IPS-NIHi7 (cell line): ENCODE measurements around the gene SERPINB8.

Experiments
- DNase-seq: peaks from one replicate; pipeline ENCODE4 v3.0.0; 2012; ENCODE audit warnings: mixed read lengths; ENCODE audit errors: extremely low spot score

SERPINB8 gene

DNA sequence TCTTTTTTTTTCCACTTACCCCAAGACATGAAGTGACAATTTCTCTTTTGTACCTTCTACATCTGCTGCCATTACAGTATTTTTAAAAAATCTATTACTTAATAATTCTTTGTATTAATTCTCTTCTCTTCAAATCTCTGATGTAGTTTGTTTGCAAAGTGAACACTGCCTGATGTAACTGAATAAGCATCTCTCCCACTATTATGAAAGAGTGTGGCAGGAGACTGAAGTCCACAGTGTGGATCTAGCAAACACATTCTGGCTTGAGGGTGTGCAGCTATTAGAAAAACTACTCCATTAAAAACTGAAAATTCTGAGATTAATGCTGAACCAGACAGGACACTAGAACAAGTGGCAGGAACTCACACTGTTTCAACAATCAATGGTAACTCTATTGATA, 5.0 kb upstream of the SERPINB8 start:
- no peak for DNase-seq

DNA sequence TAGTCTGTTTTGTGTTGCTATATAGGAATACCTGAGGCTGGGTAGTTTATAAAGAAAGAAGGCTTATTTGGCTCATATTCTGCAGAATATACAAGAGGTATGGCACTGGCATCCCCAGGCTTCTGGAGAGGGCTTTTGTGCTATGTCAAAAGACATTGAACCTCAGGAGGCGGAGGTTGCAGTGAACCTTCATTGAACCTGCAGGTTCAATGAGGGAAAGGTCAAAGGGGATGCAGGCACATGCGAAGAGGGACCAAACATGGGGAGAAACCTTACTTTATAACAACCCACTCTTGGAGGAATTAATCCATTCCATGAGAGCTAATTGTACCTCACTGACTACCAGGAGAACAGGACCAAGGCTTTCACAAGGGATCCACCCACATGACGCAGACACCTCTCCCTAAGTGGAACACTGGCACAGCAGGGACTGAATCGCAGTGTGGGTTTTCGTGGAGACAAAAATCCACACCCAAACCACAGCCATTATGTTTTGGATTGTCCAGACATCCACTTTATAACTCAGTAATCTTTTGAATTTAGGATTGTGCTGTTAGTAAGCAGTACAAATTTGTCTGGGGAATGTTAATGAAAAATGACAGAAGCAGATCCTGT, 4.1 kb upstream of the SERPINB8 start:
- DNase-seq: no peak

DNA sequence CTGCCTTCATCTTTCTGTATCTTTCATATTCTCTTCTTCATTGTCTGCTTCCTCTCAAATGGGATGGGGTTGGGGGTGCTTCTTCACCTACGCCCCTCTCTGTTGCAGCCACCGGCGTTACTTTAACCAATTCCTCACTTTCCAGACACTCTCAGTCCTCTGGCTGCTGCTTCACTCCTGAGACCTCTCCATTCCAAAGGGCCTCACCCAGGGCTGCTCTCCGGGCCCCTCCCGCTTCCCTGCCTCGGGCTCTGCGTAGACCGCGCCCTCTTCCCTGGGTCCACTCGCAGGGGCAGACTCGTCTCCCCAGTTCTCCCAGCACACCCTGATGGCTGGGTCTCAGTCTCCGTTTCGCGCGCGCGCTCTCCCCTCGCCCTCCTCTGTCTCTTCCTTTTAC, 926 bp downstream of the SERPINB8 start:
- DNase-seq: peak; percentile 59

DNA sequence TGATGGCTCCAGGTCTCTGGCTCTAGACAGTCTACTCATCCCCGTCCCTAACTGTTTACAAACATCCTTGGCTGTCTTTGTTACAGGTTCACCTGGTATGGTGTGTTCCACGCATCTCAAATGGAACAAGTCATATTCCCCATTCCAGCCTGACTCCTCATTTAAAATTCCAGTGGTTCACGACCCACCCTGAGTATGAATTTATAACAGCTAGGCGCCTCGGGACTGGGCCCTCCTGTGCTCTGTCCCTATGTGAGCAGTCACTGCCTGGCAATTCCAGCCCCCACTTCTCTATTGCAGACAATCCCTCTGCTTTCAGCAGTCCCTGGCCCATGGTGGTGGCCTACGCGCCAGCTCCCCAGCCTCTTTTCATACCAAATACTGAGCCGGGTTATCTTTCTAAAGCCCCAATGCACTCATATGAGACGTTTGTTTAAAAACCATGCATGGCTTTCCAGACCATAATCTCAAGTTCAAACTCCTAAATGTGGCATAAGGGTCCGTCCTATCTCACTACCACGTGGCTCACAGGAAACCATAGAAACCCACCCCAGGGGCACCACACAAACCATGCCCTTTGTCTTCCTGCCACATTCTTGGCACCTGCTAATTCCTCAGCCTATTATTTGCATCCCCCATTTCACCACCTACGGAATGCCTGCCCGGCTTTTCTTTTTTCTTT, 1.6 kb downstream of the SERPINB8 start:
- no peak for DNase-seq

DNA sequence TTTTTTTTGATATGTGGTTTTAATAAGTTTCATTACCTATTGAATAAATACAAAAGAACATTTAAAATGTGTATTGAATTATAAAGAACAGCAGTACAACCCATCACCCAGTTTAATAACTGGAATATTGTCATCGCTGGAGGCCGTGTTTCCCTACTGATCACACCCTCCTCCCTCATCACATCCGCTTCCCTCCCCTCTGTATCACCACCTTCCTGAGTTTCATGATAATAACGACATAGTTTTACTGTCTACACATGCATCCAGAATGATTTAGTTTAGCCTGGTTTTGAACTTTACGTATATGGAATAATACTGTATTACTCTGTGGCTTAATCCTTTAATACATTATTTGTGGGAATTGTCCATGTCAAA, 2.1 kb downstream of the SERPINB8 start:
- no peak for DNase-seq

DNA sequence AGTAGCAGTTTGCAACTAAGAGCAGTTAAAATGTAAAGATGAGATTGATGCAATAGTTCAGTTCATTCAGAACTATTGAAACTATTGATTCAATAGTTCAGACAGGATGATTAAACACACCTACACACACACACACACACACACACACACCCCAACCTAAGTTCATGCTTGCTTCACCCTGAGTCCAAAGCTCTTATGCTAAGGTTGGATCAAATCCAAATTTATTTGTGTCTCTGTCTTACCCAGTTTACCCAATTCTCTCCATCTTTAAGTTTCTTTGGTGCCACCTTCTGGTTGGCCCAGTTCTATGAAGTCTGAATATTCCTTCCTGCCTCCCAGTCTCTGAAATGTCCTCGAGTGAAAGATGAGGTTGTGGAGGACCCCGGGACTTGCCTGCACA, 5.1 kb downstream of the SERPINB8 start:
- no peak for DNase-seq

DNA sequence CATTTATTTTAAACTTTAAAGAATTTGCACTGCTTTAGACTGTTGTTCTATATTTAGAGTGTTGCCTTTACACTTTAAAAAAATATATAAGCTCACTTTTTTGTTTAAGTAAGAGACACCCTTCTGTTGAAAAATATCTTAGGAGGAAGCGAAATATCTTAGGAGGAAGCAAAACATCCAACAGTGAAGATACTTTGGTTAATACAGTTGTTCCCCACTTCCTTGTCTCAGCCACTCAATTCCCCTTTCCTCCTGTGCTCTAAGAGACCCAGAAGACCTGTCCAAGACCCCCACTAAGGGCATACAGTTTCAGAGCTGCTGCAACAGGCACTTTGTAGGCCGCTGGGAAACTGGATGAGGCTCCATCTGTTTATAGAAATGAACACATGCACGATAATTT, 5.7 kb downstream of the SERPINB8 start:
- DNase-seq: no peak

DNA sequence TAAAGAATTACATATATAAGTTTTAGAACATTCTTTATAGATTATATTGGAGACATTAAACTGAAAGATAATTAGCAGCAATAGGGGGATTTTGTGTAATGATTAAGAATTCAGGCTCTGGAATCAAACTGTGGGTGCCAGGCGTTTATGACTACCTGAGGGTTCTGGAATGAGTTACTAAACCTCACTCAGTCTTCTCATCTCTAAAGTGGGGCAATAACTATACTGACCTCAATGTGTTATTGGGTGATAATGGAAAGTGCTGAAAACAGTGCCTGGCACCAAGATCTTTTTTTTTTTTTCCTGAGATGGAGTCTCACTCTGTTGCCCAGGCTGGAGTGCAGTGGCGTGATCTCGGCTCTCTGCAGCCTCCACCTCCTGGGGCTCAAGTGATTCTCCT, 7.2 kb downstream of the SERPINB8 start:
- DNase-seq: no peak

DNA sequence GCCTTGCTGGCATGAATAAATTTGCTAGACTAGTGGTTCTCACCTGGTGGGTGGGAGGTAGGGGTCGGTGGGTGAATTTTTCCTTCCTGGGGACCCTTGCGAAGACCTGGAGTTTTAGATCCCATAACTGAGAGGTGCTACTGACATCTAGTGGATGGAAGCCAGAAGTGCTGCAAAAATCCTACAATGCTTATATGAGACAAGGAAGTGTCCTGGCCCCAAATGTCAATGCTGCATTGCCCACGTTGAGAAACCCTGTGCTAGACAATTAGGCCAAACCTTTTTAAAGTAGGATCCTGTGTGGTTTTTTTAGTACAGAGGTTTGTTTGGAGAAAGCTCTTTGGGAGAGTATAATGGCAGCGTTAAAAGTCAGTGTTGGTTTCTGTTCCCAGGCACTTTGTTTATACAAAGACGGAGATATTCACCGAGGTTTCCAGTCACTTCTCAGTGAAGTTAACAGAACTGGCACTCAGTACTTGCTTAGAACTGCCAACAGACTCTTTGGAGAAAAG, 9.6 kb downstream of the SERPINB8 start:
- DNase-seq: peak; percentile 67

DNA sequence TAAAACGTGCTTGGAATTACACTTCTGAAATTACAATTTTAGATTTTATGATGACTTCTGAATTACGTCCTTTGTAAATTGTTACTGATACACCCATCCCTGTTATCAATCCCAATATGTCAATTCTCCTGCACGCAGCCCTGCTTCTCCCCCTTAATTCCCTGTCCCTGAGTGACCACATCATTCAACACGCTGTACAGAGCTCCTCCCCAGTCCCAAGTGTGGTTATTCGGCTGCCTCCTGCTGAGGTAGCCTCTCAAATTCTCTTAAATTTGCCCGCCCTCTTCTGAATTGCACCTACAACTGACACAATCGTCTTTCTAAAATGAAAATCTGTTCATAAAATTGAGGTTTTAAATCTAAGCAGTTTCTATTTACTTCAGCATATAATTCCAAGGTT, 10.1 kb downstream of the SERPINB8 start:
- DNase-seq: no peak

DNA sequence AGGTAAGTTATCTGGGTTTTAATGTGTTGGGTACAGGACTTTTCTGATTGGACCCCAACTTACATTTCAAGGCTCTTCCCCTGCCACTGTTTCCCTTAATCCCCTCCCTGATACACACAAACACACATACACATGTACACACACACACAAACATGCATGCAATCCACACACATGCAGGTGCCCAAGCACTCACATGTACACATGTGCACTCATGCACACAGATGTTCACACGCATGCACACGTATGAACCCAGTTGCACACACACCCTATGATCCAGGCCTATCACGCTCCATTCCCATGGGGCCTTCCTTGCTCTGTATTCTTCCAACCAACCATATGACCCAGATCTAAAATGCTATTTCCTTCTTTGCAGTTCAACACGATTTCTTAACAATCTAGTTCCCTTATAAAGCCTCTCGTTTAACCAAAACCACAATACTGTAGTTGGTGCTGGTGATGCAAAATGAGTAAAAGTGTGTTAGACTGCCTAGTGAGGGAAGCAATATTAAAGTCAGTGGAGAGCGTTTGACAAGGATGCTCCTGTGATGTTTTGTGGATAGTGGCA, 11.1 kb downstream of the SERPINB8 start:
- DNase-seq: no peak

DNA sequence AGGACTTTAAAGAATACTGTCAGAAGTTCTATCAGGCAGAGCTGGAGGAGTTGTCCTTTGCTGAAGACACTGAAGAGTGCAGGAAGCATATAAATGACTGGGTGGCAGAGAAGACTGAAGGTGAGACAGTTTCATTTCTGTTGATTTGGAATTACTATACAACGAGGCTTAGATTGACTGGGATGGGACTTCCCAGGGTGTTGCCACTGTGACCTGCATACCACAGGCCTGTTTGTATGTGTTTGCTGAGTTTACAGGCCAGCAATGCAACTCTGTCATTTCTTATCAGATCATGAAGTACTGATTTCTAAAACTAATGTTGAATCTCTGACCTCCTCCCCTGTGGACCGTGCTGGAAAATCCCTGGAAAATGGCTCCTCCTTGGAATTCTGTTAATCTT, 11.8 kb downstream of the SERPINB8 start:
- no peak for DNase-seq

DNA sequence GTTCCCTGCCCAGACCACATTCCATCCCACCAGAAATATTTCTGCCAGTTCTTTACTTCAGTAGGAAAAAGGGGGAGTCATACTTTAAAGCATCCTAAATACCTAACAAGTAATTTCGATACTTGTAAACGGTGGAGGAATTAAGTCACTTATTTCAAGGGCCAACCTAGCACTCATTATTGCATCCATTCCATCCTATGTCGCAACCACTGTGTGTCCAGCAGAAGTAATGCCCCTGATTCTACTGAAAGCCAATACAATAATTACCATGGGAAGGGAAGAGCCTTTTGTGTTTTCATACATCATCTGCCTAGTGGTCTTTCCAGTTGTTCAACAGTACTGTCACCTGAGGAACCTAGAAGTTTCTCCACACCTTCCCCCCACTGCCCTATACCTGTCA, 12.5 kb downstream of the SERPINB8 start:
- DNase-seq: no peak

DNA sequence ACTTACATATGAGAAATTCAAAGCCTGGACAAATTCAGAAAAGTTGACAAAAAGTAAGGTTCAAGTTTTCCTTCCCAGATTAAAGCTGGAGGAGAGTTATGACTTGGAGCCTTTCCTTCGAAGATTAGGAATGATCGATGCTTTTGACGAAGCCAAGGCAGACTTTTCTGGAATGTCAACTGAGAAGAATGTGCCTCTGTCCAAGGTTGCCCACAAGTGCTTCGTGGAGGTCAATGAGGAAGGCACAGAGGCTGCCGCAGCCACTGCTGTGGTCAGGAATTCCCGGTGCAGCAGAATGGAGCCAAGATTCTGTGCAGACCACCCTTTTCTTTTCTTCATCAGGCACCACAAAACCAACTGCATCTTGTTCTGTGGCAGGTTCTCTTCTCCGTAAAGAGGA, 17.0 kb downstream of the SERPINB8 start:
- DNase-seq: no peak

DNA sequence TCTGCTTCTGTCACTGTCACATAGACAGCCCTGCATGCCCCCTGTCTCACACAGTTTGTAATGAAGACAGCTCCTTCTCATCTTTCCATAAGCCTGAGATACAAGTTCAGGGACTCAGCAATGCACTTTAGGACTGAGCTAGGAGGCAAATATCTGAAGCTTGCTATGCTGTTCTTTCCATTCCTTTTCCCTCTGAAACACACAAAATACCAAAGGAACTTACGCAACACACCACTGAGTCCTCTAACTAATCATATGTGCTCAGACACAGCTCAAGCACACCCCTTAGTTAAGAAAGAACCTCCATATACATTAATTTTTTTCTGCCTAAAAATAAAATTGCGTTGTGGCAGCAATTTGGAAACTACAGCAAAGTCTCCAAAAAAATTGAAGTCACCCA, 17.9 kb downstream of the SERPINB8 start:
- no peak for DNase-seq

DNA sequence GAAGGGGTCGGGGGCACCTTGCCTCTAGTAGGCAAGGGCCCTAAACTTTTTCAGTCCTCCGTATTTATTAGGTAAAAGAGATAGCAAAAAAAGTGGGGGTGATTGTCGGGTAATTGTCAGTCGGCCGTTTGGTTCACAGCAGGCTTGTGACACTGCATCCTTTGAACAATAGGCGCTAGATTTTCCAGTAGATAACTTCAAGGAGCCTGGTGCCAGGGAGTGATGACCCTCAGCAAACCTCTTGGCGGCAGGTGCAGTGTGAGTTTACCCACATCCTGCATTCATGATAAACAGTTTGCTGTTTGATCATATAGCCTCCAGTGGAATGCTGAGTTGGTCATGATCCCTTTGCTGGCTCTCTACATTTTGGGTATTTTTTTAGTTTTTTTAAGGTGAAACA, 22.9 kb downstream of the SERPINB8 start:
- no peak for DNase-seq

DNA sequence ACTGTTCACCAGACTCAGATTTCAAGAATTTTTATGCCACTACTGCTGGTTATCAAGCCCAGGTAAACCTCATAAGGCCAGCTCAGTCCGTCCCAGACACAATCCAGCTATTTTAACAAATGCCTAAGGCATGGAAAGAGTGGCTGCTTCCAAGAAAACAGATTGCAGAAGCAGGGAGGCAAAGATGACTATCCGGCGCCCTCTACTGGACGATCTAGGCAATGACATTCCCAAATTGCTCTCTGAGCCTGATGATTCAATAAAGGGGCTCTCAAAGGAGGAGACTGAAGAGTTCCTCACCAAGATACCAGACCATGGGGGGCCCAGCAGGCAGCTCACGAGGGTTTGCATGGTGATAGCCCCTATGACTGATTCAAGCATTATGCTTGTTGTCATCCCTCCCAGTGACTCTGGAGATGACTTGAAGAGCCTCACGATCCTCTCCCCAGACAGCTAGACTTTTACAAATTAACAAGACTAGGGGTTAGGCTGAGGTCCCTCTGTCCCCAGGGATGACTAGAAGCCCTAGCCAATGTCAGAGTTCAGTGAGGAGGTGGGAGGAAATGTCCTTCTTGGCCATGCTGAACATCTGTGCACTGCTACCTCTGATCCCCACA, 25.0 kb downstream of the SERPINB8 start:
- peak; percentile 78 for DNase-seq

DNA sequence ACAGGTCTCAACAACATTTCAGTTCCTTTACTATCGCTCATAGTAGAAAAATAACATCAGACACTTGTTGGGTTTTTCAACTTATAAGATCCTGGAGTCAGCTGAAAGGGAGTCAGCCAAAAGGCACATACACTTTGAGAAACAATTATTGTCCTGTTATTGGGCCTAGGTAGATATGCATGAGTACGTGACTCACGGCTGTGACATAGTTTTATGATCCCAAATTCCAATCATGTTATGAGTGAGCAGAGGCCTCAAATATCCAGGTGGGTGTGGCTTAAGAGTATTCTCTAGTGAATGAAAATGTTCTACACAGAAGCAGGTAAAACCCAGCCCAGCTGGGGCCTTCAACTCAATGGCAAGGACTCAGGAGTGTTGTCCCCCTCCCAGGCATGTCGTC, 27.2 kb downstream of the SERPINB8 start:
- no peak for DNase-seq

DNA sequence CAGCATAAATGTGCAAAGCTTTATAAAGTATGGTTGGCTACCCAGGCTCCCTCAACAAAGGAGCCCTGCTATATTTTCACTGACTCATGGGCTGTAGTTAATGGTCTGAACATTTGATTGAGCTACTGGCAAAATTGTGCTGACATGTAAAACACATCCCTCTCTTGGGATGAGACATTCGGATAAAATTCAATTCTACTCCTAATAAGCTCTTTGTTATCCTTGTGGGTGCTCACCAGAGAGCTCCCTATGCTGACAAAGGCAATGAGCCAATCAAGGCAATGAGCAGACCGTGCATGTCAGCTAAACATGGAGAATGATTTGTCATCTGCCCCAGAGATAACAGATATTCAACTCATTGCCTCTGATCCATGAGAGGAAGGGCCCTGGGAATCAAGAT, 27.7 kb downstream of the SERPINB8 start:
- DNase-seq: no peak

DNA sequence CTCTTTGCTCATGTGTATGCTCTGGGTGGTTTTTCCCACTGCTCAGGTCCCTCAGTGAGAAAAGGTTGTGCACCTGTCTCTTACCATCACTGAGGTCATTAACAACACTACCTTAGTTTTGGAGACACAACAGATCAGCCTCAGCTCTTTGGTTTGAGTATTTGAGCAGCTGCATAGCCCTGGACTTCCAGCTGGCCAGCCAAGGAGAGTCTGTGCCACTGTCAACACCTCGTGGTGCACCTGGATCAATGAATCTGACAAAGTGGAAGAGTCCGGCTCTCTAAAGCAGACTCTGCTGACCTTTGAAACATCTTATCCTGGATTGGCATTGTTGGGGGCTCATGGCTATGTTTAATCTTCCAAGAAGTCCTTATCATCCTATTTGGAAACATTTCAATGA, 30.0 kb downstream of the SERPINB8 start:
- DNase-seq: no peak

DNA sequence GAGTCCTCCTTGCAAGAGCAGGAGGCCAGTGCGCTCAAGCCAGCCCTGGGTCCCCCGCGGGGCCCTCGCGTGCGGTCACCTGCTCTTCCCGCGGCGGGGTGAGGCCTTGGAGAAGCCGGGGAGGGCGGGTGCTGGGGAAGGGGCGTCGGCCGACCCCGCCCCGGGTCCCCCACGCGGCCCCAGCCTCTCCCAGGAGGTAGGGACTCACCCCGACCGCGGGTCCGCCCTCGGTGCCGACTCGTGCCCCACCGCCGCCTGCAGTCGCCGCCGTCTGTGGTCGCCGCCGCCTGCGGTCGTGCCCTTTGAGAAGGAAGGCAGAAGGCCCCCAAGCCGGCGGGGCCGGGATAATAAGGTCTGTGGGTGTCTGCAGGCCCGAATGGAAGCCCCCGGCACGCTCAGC, 32.7 kb downstream of the SERPINB8 start:
- no peak for DNase-seq

DNA sequence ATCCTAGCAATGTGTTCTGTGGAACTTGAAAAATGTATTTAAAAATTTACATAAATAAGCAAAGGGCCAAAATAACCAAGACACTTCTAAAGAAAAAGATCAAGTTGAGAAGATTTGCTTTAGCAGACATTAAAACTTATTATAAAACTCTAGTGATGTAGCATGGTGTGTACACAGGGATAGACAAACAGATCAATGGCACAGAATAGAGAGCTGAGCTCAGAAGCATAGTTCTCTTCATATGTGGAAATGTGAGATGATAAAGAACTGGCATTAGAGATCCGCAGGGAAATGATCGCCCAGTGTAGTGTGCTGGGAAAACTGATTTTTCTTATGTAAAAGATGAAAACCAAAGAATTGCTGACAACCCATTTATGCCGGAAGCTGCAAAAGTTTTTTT, 39.4 kb downstream of the SERPINB8 start:
- DNase-seq: no peak

DNA sequence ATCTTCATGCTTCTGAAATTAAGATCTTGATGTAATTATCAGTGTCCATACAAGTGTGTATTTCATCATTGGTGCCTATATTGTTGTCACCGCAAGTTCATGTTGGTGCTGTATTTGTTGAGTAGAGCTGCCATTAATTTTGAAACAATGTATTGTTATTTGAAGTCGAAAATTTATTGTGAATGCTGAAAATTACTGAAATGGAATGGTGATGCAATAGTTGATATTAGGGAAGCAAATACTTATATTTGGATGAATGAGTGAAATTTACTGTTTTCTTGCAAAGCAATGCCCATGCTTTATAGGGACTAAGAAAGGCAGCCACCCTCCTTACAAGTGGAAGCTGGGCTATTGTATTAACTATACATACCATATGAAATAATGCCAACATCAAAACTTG, 41.6 kb downstream of the SERPINB8 start:
- no peak for DNase-seq
